GM21515 (cell line): Measurements from ENCODE around the gene POU6F2.

Experiments used
- ATAC-seq: cut with Tn5 transposase; IDR thresholded peaks from one replicate; pipeline ENCODE4 v1.9.1; 2021; ENCODE audit not compliant: unreplicated experiment

Gene POU6F2

DNA sequence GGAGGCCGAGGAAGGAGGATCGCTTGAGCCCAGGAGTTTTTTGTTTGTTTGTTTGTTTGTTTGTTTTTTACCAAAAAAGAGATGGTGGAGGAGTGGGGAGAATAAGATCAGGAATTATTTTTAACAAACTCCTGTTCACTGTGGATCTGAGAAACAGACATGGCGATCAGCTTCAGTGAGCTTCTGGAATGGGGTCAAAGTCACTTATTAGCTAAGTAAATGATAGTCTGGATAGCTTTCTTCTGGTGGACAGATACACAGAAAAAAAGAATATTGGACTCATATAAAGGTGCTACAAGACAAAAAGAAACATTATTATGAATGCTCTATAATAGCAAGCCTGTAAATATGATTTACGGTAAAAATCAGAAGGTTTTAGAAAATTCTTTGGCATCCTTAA, 85.1 kb downstream of the POU6F2 start:
- ATAC-seq: no peak

DNA sequence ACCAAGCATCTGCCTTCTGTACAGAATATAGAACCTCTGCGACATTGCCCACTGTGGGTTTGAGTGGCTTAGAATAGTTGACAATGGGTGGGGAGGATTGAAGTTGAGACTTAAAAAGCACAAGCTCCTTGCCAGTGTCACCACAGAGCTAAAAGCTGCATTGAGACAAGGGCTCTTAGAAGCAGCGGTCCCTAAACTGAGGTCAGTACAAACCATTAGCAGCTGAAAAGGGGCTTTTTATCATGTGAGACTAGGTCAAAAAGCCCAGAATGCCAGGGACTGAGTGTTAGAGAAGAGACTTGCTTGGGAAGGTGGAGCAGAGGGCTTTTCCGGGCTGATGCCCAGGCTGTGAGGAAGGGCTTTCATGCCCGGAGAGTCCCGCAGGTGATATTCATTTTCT, 91.3 kb downstream of the POU6F2 start:
- no peak for ATAC-seq

DNA sequence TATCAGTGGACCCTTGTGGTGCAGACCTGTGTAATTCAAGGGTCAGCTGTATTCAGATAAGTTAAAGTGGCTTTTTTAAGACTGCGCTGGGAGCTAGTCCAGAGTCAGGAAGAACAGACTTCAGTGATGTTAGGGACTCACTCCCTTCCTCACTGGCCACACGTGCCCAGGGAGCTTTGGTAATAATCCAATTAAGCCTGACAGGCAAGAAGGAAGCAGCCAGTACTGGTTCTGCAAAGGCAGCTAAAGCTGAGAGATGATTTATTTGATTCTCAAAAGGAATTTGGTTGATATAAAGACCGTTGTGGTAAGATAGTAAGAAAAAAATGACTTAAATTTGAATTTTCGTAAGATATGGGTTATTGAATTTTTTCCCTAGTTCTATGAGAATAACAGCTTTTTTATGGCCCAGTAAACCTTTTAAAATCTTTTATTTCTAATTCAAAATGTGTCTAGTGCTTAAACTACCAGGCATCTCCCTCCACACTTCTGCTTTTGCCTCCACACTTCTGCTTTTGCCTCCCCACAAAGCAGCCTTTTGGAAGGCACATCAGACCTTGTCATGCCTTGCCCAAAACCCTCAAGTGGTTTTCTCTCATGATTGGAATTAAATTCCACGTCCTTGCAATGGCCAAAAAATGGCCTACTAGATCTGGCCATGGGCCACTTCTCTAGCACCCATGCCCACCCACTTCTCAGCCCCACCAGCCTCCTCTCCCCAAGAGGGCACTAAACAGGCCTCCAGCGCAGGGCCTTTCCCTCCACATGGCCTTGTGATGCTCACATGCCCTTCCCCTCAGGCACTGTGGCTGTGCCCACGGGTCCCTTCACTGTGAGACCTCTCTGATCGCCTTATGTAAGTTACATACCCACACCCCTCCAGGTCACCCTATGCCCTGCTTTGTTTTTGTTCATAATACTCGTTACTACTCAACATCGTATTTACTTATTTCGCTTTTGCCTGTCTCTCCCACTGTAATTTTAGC, 92.5 kb downstream of the POU6F2 start:
- no peak for ATAC-seq

DNA sequence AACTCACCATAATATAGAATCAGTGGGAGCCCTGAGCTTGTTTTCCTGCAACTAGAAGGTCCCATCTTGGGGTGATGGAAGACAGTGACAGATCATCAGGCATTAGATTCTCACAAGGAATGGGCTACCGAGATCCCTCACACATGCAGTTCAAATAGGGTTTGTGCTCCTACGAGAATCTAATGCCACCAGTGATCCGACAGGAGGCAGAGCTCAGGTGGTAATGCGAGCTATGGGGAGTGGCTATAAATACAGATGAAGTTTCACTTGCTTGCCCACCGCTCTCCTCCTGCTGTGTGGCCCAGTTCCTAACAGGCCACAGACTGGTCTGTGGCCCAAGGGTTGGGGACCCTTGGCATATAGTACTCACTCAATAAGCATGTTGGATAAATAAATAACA, 93.4 kb downstream of the POU6F2 start:
- no peak for ATAC-seq

DNA sequence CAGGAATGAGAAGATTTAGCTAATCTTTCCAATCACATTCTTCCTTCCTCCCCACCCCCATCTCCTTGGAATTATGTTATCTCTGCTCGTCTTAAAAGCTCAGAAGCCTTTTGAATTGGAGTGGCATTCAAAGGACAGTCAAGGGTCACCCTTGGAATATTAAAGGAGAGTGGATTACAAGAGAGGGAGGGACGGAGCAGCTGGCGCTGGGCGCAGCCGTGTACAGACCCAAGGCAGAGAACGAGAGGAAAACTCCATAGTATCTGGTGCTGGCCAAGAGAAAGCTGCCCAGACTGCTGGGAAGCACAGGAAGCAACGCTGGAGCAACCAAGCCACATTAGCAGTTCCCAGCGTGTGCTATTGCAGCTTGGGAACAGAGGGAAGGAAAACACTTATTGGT, 95.7 kb downstream of the POU6F2 start:
- ATAC-seq: no peak

DNA sequence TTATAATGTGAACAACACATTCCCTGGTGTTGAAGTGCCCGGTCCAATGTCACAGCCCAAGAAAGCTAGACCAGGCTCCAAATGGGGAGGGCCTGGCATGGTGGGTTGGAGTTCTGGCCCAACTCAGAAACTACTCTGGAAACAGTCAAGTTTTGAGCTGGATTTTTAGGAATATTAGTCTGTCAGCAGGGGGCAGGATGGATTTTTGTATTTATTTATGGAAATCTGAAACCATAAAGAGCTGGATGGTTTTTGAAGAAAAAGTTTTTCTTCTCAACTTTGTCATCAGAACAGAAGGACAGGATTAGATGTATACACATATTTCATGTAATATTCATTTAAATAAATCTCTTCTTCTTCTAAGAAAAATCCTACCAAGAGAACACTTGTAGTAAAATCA, 97.5 kb downstream of the POU6F2 start:
- no peak for ATAC-seq

DNA sequence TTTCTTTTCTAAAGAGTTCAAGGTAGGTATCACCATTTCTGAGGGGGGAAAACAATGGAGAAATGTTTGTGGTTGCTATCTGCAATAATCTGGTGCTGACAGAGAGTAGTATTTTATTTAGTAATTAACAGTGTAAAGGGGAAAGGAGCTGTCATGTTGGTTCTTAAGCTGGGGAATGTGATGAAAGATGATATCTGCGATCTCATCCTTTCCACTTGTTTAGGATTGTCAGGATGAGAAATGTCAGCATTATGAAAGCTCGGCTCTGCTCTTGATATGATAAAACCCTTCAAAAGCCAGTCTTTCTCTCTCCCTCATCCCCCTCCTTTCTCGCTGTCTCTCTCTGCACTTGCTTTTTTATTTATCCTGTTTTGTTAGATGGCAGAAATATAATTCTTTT, 106.1 kb downstream of the POU6F2 start:
- no peak for ATAC-seq

DNA sequence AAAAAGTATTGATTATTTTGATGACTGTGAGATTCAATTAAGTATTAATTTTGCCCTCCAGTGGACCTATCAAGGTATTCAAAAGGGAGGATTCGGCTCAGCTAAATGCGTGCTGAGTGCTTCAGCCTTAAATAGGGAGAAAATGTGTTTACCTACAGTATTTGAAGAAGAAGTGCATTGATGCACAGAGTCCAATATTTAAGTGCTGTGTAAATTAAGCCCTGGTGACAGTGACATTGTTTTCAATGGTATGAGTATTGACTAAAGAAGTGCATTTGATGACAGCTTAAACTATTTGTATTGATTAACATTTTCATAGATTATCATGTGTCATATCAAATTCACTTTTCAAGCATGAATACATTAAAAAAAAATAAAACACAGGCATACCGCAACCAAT, 106.6 kb downstream of the POU6F2 start:
- ATAC-seq: no peak

DNA sequence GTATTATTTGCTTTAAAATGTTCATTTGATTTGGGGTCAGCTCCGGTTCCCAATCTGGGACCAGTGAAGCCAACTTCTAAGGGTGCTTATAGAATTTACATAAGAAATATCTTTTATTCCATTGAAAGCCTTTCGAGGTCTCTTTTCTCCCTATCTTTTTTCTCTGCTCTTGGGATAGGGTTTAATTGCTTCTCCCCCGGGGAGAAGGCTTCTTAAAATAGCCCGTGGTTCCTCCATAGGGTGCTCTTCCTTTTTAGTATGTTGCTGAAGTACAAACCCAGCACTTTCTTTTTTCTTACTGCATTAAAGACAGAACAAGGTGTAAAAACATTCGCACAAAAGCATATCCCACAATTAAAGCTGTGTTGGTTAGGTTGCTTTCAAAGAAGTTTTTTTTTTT, 107.5 kb downstream of the POU6F2 start:
- no peak for ATAC-seq

DNA sequence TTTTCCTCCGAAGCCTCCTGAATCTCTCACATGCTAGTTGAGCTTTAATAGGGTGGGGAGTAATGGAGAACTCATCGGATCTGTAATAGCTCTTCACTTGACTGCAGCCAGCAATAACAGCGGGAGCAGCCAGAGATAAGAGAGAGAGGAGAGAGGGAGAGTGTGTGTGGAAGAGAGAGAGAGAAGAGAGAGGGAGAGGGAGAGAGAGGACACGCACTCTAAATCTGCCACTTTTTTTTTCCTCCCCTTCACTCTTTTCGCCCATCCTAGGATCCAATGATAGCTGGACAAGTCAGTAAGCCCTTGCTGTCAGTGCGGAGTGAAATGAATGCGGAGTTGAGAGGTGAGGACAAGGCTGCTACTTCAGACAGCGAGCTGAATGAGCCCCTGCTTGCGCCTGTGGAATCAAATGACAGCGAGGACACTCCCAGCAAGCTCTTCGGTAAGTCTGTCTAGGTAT, 107.9 kb downstream of the POU6F2 start:
- no peak for ATAC-seq

DNA sequence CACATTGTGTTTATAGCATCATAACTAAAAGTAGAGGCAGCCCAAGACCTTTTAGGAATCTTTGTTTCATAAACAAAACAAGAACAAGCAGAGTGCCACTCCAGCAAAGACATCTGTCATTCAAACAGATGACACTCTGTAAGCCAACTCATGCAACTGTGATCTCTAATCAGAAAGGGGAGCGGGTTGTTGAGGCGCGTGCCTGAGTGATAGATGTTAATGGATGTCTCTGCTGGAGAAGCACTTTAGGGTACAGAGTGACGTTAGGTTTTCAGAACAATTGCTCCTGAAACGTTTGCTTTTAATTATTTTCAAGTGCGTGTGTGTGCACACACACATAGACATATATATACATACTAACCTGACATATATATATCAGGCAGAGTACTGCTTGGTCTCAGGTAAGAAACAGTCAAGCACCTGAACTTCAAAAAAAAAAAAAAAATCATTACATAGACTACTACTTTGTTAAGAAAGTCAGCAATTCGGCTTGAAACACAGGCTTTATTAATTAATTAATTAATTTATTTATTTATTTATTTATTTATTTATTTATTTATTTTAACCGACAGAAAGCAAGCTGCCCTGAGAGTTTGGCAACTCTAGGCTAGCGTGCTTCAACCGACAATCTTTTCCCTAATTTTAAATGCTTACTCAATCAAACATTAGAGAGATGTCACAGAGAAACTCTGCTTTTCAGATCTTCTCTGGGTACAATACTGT, 109.1 kb downstream of the POU6F2 start:
- no peak for ATAC-seq

DNA sequence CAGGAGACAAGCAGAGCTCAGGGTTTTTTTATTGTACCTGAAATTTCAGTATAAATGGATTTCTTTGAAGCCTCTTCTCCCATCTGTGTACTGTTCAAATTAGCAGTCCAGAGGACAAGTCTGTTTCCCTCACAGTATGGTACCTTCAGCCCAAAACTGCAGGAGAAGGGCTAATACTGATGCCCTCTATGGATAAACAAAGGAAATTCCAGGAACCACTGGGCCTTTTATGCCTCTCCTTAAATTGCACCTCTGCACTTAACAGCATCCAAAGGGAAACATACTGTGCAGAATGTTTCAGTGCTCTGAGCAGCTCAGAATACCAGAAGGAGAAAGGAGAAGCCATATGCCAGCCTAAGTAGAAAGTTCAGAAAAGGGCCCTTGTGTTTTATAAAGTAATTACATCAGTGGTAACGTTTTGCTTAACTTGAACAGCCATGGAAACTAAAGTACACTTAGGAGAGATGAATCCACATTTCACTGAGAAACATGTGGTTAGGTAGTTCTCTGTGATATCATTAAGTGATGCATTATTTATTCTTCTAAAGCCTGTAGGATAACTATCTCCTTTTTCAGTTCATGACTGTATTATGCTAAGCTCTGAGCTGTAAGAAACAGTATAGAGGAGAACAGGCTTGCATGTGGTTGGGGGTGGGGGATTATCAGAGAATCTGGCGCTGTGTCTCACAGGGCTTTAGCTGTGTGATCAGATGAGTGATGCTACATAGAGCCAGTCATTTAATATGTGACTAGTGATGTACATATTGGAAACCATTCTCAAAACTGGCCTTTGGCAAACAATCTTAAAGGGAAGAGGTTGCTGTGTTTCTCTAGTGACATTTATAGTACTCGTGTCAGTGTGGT, 111.3 kb downstream of the POU6F2 start:
- ATAC-seq: no peak

DNA sequence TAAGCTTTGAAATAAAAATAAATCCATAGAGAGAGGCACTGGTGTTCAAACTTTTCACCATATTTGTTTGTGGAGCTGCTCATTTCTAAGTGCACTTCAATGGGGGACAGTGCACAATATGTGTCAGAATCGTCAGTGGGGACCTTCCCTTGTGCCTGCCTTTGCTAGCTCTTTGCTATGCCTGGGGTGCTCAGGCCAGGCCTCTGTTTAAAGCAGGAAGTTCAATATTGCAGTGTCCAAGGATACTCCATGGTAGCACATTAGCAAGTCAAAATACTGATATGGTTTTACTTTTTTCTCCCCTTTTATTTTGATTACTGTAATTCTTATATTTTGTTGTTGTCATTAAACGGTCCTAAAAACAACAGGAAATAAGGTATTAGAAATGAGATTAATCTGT, 113.4 kb downstream of the POU6F2 start:
- no peak for ATAC-seq

DNA sequence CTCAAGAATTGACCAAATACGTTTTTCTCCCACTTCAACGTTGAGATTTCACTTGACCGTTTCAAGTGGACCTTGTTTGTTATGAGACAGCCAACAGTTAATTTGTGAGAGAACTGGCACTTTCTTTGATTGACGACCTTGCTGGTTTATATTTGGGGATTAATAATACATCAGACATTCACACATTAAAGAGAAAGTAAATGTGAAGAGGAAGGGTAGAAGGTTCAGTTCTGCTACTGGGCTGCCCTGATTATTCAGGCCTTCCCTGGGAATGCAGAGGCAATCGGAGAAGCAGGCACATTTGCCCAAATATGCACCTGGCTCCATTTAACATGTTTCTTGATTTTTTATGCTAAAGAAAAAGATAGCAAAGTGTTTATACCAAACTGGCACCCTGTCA, 114.1 kb downstream of the POU6F2 start:
- ATAC-seq: no peak

DNA sequence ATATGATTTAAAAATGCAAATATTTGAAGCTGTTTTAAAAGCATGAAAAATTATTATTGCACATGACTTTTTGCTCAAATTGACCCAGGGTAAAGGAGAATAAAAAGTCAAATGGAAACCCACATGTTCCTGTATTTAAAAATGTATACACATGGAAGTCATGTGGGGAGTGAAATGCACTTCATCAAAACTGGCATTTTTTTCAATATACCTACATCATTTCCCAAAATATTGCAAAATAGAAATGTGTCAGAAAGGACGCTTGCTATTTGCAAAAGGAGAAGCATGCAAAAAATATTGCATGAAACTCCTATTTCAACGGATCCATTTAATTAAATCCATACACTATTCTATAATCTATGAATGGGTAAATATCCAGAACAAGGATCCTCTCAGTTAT, 117.0 kb downstream of the POU6F2 start:
- ATAC-seq: no peak

DNA sequence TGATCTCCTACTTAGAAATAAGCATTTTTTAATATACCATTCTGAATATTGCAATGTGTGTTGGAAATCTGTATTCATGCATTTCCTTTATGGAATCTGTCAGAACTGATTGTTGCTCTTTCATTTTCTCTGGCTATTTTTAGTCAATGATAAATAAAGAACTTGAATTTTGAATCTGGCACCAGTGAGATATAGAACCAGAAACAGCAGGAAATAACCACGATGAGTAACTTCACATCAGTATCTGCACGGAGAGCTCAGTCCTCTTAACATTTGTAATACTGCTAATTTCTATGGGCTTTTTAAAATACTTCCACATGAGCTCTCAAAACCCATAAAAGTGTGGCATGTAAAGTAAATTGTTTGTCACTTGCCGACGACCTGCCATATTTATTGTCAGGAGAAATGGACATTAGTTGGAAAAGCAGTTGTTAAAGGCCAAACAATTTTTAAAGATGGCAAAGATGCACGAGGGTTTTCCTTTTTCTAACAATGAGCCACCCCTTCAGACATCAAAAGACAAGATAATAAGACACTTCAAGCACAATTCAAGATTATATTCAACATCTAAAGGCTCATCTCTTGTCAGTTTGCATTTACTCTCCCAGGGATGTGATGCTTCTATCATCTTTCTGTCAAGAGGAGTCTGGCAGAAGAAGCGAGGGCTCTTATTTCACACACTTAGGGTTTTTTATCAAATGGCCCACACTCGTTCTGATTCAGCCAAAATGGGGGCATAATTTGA, 118.3 kb downstream of the POU6F2 start:
- ATAC-seq: no peak

DNA sequence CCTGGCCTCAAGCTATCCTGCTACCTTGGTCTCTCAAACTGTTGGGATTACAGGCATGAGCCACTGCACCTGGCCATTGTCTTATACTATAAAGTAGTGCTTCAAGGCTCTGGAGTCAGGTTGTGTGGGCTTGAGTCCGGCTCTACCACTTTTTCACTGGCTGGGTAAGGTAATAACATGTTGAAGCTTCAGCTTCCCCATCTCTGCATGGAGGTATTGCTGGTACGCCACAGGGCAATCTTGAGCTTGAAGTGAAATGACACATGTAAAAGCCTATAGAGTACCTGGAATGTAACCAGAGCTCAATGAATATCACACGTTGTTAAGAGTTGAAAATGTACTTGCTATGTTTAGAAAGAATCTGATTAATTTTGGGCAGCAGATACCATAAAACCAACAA, 120.8 kb downstream of the POU6F2 start:
- ATAC-seq: no peak

DNA sequence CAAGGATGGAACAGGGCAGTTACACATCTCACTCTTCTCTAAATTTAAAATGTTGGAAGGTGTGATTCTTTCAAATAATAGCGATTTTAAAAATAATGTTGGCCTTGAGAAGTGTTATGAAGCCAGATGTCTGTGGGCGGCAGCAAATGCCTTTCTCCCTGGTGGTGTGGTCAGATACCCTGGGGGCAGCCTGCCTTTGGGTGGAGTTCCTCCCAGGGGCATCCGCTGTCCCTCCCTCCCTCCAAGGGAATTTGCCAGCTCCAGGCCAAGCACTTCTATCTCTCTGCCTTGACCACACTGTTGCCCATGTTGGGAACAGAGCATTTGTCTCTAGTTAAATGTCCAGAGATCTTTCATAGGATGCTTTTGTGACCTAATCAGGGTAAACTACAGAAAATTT, 121.4 kb downstream of the POU6F2 start:
- no peak for ATAC-seq

DNA sequence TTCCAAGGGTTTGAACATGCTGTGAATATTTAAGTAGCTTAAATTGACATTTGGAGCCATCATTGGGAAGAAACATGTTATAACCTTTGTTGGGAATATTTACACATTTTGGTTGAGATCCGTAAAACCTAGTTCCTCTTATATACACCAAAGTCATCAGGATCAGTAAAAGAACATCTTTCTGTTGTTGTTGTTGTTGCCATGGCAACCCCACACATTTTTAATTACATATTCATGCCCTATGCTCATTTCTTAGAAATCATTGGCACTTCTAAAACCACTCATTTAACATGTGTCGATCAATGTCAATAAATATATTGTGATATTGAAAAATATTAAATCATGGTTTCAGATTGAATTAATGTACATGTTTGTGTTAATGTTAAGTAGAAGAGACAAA, 122.6 kb downstream of the POU6F2 start:
- no peak for ATAC-seq

DNA sequence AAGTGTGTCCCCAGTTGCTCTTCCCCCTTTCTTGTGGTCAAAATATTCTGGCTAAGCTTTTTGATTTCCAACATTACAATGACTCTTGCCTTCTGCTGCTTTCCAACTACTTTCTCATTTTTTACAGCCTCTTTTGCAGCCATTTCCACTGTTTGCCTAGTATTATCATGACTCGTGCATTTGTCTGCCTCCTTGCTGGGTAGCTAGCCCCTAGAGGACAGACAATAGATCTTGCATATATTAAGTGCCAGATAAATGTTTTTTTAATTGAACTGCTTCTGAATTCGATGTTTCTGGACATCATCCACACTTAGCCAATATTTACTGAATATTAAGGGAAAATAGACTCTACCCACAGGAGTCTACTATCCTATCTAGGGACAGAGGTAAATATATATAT, 124.5 kb downstream of the POU6F2 start:
- ATAC-seq: no peak

DNA sequence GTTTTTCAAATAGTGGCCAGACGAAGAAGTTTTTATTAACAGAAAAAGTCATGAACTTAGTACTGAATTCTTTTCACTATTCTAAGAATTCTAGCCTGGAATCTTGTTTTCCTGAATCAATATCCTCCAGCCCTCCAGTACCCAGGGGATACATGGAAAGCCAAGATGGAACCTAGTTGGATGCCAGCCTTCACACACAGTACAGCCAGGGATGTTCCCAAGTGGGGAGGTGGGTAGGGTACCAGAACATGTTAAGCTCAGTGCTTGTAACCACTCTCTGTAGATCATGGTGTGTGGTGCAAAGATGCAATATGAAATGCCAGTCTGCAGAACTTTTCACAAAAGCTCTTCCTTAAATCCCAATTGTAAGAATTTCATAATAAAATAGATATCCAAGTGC, 128.0 kb downstream of the POU6F2 start:
- no peak for ATAC-seq
